WERI-Rb-1 (cell line): ENCODE results near the gene RRM1.

Experiments used
- DNase-seq: peaks from one replicate; pipeline ENCODE4 v3.0.0-alpha.2; 2020
- H3K27ac ChIP-seq: fragments of 250-450 bp; sonication (Bioruptor Pico); 2 replicates; pipeline ENCODE4 v1.5.1; 2020; ENCODE audit warnings: mild to moderate bottlenecking, moderate library complexity
- H3K27me3 ChIP-seq: fragments of 250-450 bp; sonication (Bioruptor Pico); 2 replicates; pipeline ENCODE4 v1.5.1; 2021; ENCODE audit warnings: mild to moderate bottlenecking, low read depth, moderate library complexity; ENCODE audit not compliant: insufficient read depth, severe bottlenecking
- H3K36me3 ChIP-seq: fragments of 250-450 bp; sonication (Bioruptor Pico); 2 replicates; pipeline ENCODE4 v1.5.1; 2020; ENCODE audit warnings: mild to moderate bottlenecking, moderate library complexity
- H3K4me3 ChIP-seq: 2 replicates; pipeline ENCODE4 v1.5.1; 2011; ENCODE audit warnings: low read depth, mild to moderate bottlenecking, control low read depth, low read length
- H3K9me3 ChIP-seq: fragments of 250-450 bp; sonication (Bioruptor Pico); 2 replicates; pipeline ENCODE4 v1.5.1; 2021; ENCODE audit warnings: mild to moderate bottlenecking, moderate library complexity; ENCODE audit not compliant: severe bottlenecking
- CTCF ChIP-seq: IDR thresholded peaks from 2 replicates; pipeline ENCODE4 v1.5.1; 2011; ENCODE audit warnings: low read depth, mild to moderate bottlenecking, control low read depth, inconsistent platforms, low read length

Gene RRM1

GRCh38 chr11:4180441-4181183, 86.0 kb downstream of the RRM1 start:
- no peak overlapping the region for H3K4me3 ChIP-seq

GRCh38 chr11:4181782-4182721, 87.5 kb downstream of the RRM1 start:
- Histone ChIP-seq H3K36me3 (no peaks in the 10 kb centered on the region), H3K4me3 (no peak overlapping the region), H3K27ac (no peak overlapping the region), H3K27me3 (peaks cover 10% of the 10 kb centered on the region), H3K9me3 (no peaks in the 10 kb centered on the region)
- peak; percentile 95 for TF ChIP-seq CTCF
- DNase-seq = peak; percentile 68

More at GRCh38 chr11:4180441-4181183, 86.0 kb downstream of the RRM1 start:
- Histone ChIP-seq H3K36me3 (no peaks in the 10 kb centered on the region), H3K9me3 (no peaks in the 10 kb centered on the region), H3K27ac (no peak overlapping the region), H3K27me3 (peaks cover 14% of the 10 kb centered on the region)
- TF ChIP-seq CTCF = no peak
- DNase-seq = no peak

- Histone ChIP-seq H3K9me3 (peaks cover 3% of the 10 kb centered on the region), H3K27ac (no peak overlapping the region), H3K4me3 (no peak overlapping the region), H3K36me3 (no peaks in the 10 kb centered on the region), H3K27me3 (peaks cover 17% of the 10 kb centered on the region)
- no peak for TF ChIP-seq CTCF
- DNase-seq = no peak
Measured at GRCh38 chr11:4183410-4184057, 88.9 kb downstream of the RRM1 start.

GRCh38 chr11:4184163-4184916, 89.7 kb downstream of the RRM1 start:
- Histone ChIP-seq H3K4me3 (no peak overlapping the region), H3K36me3 (no peaks in the 10 kb centered on the region), H3K27me3 (peaks cover 23% of the 10 kb centered on the region), H3K27ac (no peak overlapping the region), H3K9me3 (peaks cover 3% of the 10 kb centered on the region)
- DNase-seq = no peak
- TF ChIP-seq CTCF = no peak

GRCh38 chr11:4185561-4185960, 91.0 kb downstream of the RRM1 start:
- Histone ChIP-seq H3K27ac (no peak overlapping the region), H3K4me3 (no peak overlapping the region), H3K27me3 (peaks cover 35% of the 10 kb centered on the region), H3K9me3 (peaks cover 3% of the 10 kb centered on the region), H3K36me3 (no peaks in the 10 kb centered on the region)
- TF ChIP-seq CTCF = no peak
- DNase-seq = no peak
